Endometrium (tissue), 2 donors: Measurements from ENCODE around the gene SMCO3.

ENCODE experiments used
- FAIRE-seq: peaks from 2 replicates; lab custom pipeline; 2012; peaks lifted over from hg19 to GRCh38; lab: Jason Lieb, UNC
- donor health status: control.
- donor health status: control.

SMCO3 gene

DNA sequence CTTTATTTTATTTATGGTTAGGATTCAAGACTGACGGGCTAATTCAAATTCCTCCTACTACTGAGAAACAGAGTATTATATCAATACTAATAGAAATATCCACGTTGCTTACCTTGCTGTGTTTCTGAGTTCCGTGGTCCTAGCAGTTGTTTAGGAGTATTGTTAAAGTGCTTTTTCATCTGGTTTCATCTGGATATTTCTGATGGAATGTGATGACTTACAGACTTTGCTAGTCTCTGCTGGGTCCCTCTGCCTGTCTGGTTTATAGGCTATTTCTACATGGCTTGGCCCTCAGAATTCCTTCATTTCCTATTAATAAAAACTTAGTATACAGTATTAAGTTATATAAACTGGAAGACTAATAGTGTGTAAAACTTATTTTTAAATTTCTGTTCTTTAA lies at the start of gene SMCO3:
TSS of gene SMCO3 (minus strand) at position 169 of the 400 bp plus-strand sequence. CDS start 7,502 bp downstream, outside the sequence.
- no peak for FAIRE-seq

GRCh38 chr12:14860490-14860889 lies 46.5 kb upstream of the SMCO3 start:
- FAIRE-seq, result no peak

DNA sequence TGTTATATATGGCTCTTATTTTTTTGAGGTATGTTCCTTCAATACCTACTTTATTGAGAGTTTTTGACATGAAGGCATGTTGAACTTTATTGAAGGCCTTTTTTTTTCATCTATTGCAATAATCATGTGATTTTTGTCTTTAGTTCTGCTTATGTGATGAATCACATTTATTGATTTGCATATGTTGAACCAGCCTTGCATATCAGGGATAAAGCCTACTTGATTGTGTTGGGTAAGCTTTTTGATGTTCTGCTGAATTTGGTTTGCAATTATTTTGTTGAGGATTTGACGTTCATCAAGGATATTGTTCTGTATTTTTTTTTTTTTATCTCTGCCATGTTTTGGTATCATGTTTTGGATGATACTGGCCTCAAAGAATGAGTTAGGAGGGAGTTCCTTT lies 44.5 kb upstream of the SMCO3 start:
- FAIRE-seq, result no peak

DNA sequence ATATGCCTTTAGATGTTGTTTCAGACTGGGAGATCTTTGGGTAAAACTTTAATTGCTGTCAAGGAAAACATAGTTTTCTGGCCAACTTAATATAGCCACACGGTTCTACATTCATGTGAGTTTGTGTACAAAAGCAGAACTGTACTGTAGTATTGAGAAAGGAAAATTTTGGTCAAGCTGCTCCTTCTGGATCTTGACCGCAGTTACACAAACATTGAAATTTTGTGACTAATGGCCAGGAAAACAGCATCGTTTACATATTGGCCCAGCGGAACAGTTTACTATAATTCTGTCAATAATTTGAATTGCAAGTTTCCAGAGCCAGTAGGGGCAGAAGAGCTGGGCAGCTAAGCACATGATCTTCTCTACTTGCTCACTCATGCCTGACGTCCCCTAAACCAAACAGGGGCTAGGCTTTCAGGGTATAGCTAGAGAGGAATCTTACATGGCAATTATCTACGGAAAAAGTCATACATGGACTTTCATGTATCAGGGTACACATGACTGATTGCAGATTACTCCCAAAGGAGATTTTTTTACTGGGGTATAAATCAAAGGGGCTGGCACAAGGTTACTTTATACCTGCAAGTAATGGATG lies 40.7 kb upstream of the SMCO3 start:
- peak; percentile 99 for FAIRE-seq

DNA sequence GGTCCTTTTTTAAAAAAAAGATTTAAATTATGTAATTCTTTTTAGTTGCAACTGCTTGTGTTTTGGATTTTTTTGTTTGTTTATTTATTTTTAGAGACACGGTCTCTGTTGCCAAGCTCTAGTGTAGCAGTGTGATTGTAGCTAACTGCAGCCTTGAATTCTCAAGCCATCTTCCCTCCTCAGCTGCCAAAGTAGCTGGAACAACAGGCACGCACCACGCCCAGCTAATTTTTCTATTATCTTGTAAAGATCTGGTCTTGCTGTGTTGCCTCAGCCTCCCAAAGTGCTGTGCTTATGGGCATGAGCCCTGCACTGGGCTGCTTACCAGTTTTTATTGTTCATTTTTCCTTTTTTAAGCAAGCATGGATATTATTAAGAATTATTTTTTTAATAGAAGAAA lies 40.0 kb upstream of the SMCO3 start:
- FAIRE-seq, result no peak

DNA sequence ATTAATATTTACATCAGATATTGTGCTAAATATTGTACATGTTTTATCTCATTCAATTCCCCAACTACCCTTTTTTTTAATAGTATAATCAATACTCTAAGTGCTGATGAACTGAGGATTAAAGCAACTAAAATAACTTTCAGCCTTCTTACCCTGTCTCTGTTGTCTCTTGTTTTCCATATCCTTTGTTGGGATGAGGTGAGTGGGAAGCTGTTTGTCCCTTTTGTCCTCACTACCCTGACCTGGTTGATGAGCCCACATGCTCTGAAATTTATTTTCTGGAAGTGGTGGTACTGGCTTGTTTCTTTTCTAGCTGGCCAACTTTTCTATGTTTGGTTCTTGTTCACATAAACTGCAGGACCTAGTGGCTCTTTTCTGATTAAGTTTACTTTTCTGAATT lies 38.9 kb upstream of the SMCO3 start:
- FAIRE-seq, result peak; percentile 50

DNA sequence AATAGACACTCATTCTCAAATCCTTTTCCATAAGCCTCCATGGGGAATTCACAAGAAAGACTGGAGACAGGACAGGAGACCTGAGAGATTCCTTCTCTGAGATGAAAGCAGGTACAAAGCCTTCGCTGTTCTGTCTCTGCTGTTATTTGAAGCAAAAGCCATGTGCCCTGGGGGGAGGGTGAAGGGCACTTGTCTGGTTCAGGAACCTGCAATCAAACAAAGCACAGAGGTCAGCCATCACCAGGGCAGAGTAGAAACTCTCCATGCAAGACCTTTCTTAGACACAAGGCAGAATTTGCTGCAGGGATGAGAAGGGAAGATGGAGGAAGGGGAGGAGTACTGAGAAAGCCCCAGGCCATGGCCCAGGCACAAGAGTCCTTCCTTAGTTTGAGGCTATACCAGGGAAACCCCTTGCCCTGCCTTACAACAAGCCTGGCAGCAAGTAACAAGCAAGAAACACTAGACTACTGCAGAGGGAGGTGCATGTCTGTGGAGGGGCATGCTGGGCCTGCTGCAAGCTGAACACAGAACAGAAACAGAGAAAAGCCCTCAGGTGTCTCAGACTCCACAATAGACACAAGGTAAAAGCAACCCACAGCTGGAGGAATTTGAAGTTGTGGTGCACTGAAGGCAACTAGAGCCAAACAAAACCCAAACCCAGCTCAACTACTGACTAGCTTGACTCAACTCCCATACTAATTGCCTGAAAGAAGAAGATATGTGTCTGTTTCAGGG lies 37.1 kb upstream of the SMCO3 start:
- FAIRE-seq, result no peak

DNA sequence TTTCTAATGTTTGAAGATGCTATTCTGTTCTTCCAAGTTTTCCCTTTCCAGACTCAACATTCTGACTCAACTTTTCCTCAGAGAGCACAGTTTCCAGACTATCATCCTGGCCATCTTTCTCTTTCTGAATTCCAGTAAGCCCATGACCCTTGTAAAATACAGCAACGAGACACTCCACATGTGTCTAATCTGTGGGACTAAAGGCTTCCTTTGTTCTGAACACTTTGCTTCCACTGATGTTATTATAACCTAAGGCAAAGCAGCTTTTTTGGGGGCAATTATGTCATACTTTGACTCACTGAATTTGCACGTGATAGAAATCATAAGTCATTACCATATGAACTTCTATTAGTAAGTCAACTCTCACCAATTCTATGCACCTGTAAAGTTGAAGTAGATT lies 35.7 kb upstream of the SMCO3 start:
- peak; percentile 97 for FAIRE-seq

GRCh38 chr12:14846876-14847580 lies 33.0 kb upstream of the SMCO3 start:
- peak; percentile 68 for FAIRE-seq

- no peak for FAIRE-seq
These were observed 32.1 kb upstream of the SMCO3 start for GRCh38 chr12:14846042-14846587.

GRCh38 chr12:14845350-14845750 lies 31.4 kb upstream of the SMCO3 start:
- FAIRE-seq, result peak; percentile 86

- FAIRE-seq, result no peak
These were observed 30.4 kb upstream of the SMCO3 start for GRCh38 chr12:14844401-14844800.

GRCh38 chr12:14843425-14843887 lies 29.5 kb upstream of the SMCO3 start, which contains the start of gene ART4:
TSS of gene ART4 (minus strand) at chr12:14843526. CDS start at chr12:14843113, 413 bp downstream.
- FAIRE-seq, result no peak

DNA sequence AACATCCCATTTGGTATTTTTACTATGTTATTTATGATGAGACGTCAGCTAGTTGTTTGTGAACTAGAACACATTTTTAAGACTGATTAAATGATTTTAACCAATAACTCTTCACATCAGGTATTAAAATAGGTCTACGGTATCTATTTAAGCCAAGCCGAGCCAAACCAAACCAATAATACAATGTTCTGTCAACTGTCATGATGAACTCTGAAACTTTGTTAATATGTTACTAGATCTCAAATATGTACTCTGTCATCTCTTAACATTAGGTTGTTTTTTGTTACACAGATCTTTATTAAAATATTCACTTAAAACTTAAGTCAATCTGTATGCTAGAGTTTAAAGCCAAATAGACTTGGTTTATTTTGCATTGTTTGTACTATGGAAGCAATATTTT lies 28.3 kb upstream of the SMCO3 start:
- FAIRE-seq, result peak; percentile 12

DNA sequence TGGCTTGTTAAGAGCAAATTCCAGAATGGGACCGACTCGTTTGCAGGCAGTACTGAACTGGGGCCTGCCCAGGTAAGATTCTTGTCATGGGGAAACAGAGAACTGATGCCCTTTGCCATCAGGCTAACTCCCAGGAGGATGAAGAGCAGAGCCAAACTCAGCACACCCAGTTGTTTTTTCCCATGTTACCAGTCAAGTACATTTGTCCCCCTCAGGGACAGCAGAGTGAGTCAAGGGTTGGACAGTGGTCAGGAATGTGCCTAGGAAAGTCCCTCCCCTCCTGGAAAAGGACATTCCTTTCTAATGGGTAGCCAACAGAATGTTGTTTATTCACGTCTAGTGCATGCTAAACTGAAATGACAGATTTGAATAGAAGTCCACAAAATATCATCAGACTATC lies 27.8 kb upstream of the SMCO3 start:
- no peak for FAIRE-seq

DNA sequence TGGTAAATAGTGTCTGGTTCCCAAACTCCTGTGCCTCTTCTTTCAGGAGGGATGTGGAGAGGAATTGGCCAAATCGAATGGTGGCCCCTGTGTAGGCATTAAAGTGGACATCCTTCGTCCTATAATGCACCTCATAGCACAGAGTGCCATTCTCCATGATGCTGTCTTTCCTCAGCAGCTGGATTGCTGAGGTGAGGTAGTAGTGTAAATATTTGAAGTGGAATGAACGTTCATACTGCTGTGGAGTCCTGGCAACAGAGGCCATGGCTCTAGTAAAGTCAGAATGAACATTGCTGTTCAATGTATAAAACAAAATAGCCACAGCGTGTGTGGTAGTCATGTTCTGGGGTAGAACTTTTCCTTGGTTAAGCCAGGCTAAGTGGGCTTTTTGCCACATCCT lies 26.6 kb upstream of the SMCO3 start:
- FAIRE-seq, result no peak

GRCh38 chr12:14839262-14839661 lies 25.3 kb upstream of the SMCO3 start:
- no peak for FAIRE-seq

DNA sequence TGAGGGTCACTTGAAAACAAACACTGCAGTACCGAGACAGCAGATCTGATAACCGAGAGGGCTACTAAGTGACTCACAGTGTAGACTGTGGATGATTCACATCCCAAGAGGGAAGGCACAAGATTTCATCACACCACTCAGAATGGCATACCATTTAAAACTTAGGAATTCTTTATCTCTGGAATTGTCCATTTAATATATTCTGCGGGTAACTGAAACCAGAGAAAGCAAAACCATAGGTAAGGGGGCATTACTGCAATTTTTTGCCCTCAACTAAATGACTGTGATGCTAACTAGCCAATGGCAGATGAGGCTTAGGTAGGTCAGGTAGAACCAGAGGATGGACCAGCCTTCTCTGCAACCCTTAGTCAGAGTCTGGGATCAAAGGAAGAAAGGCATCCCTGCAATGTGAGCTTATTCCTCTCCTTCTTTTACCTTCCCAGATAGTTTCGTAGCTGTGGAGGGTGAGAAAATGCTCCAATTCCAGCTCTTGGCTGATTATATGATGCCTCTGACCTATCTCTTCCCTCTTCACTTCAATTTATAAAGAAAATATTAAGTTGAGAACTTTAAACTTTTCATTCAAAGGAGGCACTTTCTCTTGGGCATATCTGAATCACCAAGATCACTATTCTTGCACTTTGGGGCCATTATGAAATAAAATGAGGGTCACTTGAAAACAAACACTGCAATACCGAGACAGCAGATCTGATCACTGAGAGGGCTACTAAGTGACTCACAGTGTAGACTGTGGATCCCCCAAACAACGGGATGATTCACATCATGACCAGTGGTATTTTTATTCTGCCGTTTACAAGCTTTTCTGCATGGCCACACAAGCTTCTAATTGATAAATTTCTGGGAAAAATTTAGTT lies 22.6 kb upstream of the SMCO3 start:
- no peak for FAIRE-seq

DNA sequence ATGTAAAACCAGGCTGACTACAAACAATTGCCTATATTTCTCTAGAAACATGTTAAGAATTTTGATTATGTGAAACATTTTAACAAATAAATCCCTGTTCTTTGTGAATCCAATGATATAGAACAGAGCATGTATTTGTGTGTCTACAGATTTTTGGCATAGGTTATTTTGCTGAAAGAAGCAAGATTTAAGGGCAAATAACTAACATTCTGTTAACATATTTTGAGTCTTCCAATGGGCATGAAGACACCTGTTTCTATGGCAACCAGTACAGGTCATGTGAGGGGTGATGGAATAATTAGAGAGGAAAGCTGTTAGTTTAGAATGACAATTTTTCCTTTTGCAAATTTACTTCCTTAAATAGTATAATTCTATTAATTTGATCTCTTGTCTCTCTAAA lies 20.5 kb upstream of the SMCO3 start:
- FAIRE-seq, result no peak

GRCh38 chr12:14833952-14834351 lies 20.0 kb upstream of the SMCO3 start:
- no peak for FAIRE-seq

DNA sequence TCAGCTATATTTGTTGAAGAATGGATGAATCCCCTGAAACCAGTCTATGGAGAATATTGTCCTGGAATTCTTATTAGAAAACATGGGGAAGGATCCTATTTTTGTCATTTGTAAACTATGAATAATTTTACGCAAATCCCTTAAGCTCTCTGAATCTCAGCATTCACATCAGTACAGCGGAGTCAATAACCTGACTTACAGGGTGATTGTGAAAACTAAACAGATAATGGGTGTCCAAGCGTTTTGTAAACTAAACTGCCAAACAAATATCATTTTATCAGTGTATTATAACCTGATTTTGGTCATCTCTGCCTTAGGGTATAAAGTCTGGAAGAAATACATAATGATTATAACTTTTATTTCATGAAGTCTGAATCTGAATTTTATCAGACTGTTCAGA lies 19.4 kb upstream of the SMCO3 start:
- FAIRE-seq, result no peak

DNA sequence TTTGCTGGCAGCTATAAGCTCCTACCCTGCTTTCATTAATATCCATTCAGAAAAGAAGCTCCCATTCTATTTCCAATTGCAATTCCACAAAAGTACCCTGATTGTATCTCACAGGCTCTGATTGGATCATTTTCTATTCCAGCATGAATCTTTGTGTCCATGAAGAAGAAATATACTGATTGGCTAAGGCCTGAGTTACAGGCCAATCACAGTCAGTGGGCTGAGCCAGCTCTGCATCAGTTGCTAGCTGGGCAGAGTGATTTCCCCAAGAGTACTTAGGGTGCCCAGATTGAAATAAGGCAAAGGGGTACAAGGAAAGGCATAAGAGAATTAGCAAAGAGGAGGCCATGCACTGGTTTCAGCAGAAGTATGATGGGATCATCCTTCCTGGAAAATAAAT lies 14.9 kb upstream of the SMCO3 start:
- FAIRE-seq, result no peak
